Endometrial microvascular endothelial cells (primary cell): ENCODE results near the gene LRRC61. TPM values are rescaled to one million over a fixed set of nuclear protein-coding genes. Genes with fewer than 3 reads are reported as not detected.

ENCODE experiments used
- in situ Hi-C: cut with HindIII; loops from 2 replicates; pipeline ENCODE4 v1.10.0; 2017; ENCODE audit warnings: low sequenced_read_pairs, low pct_unique_long_range_greater_than_20kb; ENCODE audit errors: inconsistent ontology term
- total RNA-seq: library from RNA; depleted of rRNA; stranded (reverse); fragments of >200 nt; gene quantifications from one replicate; pipeline ENCODE4 v1.2.3, GENCODE V29; 2015; ENCODE audit errors: inconsistent ontology term

Gene LRRC61
- total RNA-seq, 1 donor from 2014 or later: 0.56 TPM

GRCh38 chr7:150326657-150327268 lies 3.6 kb downstream of the LRRC61 start:
- in situ Hi-C loops: no loop called here

GRCh38 chr7:150327308-150327707 lies 4.2 kb downstream of the LRRC61 start:
- in situ Hi-C loops: no loop called here

DNA sequence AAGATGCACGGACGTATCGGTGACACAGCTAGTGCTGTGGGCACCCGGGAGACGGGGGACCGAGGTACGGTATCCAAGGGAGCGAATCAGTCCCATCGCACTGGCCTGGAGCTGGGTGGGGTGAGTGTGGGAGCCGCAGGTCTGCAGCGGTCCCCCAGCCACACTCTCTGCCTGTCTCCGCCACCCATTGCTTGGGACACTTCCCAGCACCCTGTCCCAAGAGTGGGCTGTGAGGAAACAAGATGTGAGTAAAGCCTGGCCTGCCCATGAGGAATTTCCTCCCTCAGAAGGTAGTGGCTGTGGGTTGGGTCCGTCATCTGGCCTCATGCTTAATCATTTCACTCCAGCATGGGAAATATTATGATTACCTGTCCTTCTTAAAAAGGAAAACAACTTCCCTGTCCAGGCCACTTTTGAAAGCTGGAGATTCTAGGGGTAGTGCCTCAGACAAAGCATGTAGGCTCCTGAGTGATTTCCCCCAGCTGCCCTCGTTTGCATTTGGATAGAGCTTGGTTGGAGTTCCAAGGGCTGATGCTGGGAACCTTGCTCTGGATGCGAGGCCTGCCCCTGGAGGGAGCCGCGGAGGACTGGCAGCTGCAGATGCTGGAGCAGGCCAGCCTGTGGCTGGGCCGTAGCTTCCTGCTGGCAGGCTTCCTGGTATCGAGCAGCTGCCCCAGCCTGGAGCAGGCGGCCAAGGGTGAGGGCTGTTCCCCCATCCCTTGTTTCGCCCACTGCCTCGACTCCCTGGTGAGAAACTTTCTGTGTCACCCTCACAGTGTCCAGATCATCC lies 6.4 kb downstream of the LRRC61 start:
- in situ Hi-C loops: no loop called here

GRCh38 chr7:150330211-150330885 lies 7.2 kb downstream of the LRRC61 start:
- in situ Hi-C loops: no loop called here

DNA sequence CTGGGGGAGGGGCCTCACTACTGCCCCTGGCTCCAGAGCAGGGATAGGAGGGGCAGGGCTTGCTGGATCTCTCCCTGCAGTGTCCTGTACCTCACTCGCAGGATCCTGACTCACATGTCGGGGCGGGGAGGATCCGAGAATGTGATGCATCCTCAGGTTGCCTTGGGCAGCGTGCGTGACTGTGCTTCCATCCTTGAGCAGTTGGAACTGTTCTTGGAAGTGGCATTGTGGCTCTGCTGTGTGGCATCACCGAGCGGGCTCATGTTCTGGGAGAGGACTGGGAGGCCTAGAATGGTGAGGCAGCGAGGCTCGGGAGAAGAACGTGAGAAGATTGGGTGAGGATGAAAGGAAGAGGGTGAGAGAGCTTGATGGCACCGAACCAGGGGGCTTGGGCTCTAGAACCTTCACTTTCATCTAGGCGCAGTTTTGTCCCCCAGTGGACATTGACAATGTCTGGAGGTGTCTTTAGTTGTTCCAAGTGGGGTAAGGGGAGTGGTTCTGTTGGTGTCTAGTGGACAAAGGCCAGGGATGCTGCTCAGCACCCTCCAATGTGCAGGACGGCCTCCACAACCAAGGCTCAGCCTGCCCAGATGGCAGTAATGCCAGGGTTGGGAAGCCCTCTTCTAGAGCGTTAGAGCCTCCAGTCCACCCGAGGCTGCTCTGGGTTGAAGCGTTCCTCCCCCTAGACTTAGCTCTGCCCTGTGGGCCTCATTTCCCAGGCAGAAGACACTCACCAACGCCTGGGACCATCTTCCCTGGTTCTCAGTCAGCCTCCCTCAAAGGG lies 9.9 kb downstream of the LRRC61 start:
- in situ Hi-C loops: no loop called here

GRCh38 chr7:150333659-150334058 lies 10.5 kb downstream of the LRRC61 start:
- in situ Hi-C loops: no loop called here

- in situ Hi-C loops: no loop called here
Observed at GRCh38 chr7:150334108-150334507, 11.0 kb downstream of the LRRC61 start.

DNA sequence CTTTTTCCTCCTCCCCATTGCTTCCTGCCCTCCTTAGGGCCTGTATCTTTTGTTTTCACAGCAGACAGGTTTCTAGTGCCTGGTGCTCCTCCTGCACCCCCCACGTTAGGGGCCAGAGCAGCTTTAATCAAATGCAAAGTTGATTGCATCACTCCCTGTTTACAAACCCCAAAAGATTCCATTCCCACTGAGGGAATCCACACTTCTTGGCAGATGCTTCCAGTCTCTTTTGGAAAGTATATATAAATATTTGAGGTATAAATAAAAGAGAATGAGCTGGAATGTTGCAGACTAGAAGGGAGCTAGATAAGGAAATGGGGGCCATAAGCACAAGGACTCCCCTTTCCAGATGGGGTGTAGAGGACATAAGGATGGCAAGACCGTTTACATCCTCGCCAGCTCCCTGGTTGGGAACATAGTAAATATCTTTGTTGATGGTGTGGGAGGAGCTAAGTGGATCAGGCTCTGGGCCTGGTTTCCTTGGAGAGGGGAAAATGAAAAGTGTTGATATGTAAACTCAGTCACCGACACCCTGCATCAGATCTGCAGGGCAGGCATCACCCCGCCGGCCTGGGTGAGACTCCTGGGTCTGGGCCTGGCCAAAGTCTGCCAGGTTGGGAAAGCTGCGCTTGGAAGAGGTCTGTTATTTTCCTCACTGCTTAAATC lies 12.1 kb downstream of the LRRC61 start:
- in situ Hi-C loops: no loop called here

DNA sequence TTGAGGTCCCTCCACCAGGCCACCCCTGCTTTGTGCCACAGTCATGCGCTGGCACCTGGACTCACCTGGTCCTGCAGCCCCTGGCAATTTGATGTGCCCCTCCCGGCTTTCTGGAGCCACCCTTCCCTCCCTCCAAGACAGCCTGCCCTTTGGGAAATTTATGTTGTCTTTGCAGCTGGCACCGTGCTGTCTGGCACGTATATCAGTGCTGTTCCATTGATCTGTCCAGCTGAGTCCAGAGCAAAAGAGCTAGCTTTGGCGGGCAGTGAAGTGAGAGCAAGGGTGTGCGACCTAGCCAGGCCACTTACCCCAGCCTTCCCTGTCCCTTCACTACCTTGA lies 12.6 kb downstream of the LRRC61 start:
- in situ Hi-C loops: no loop called here

GRCh38 chr7:150336746-150337145 lies 13.6 kb downstream of the LRRC61 start:
- in situ Hi-C loops: no loop called here

DNA sequence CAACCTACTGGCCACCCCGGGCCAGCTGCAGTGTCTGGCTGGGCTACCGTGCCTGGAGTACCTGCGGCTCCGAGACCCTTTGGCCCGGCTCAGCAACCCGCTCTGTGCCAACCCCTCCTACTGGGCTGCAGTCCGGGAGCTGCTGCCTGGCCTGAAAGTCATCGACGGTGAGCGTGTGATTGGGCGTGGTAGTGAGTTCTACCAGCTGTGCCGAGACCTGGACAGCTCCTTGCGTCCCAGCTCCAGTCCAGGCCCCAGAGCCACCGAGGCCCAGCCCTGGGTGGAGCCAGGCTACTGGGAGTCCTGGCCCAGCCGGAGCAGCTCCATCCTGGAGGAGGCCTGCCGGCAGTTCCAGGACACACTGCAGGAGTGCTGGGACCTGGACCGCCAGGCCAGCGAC lies 14.0 kb downstream of the LRRC61 start:
- in situ Hi-C loops: no loop called here

DNA sequence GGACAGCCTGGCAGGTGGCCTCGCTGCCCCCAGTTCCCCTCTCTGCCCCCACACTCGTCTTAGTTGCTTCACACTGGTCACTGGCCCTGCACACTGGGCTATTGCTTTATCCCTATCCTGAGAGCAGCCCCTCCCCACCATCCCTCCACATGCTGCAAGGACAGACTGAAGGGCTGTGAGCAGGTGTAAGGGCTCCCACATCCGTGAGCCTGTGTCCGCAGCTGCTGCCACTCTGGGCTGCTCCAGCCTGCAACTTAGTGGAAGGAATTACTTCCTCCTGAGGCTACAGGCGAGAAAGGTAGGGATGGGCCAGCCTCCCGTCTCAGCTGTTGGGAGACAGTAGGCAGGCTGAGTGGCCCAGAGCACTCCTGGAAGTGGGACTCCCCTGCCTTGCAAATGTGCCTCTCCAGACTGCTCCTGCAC lies 14.5 kb downstream of the LRRC61 start:
- in situ Hi-C loops: no loop called here

DNA sequence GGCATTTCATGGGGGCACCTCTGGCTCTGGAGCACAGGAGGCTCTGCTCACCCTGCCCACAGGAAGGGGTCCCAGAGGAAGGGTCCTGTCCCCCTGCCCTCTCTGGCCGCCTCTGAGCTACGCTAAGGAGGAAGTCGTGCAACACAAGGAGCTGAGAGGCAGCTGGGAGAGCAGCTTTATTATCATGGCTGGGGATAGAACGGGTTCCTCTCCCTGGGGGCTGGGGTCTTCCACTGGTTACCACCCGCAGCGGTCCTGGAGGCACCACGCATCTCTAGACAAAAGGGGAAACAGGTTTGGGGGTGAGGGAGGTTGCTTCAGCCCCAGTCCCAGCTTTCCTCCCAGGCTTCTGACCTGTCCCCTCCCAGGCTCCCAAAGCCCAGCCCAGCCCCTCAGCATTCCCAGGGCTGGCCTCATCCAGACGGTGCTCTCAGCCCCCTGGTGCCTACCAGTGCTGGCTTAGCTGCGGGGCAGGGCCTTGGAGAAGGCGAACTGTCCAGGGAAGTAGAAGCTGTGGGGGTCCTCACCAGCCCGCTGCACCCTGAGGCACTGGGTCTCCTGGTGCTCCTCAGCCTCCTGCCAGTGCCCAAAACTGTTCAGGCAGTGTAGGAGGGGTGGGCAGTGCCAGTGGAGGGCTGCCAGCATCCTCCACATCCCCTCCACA lies 15.1 kb downstream of the LRRC61 start:
- in situ Hi-C loops: no loop called here

DNA sequence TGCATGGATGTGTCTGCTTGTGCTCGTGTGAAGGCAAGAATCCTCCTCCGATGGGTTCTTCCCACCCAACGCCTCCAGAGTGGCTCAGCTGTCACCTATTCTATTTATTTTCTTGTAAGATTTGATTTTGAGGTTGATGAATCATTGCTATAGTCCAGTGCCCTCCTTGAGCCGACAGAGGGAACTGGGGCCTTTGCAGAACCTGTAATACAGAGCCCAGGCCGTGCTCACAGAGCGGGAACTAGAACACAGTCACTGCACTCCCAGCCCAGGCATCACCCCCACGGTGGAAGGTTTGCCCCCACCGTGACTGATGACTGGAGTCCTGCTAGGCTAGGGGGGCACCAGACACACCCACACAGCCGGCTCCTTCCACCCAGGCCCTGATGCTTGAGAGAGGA lies 16.3 kb downstream of the LRRC61 start:
- in situ Hi-C loops: no loop called here

- in situ Hi-C loops: no loop called here
Observed at GRCh38 chr7:150340024-150340749, 17.0 kb downstream of the LRRC61 start.

- in situ Hi-C loops: no loop called here
Observed at GRCh38 chr7:150340875-150341262, 17.7 kb downstream of the LRRC61 start.

GRCh38 chr7:150341263-150342120 lies 18.3 kb downstream of the LRRC61 start, which contains the start of gene RARRES2:
Gene RARRES2, minus strand, starts transcription at chr7:150341629. Its CDS starts 1,020 bp downstream, at chr7:150340609.
- in situ Hi-C loops: no loop called here
